HG03558 (cell line): ENCODE results near the gene MAB21L4.

Source experiments
- ATAC-seq: cut with Tn5 transposase; IDR thresholded peaks from one replicate; pipeline ENCODE4 v1.9.1; 2021; ENCODE audit warnings: moderate number of reproducible peaks; ENCODE audit not compliant: unreplicated experiment; ENCODE audit errors: extremely low read depth

MAB21L4 gene

GRCh38 chr2:240925568-240926515, 29.9 kb upstream of the MAB21L4 start:
- no peak for ATAC-seq

- ATAC-seq: no peak
These were observed 29.2 kb upstream of the MAB21L4 start for GRCh38 chr2:240925191-240925567.

- no peak for ATAC-seq
These were observed 27.1 kb upstream of the MAB21L4 start for GRCh38 chr2:240922982-240923537.

GRCh38 chr2:240922245-240922981, 26.5 kb upstream of the MAB21L4 start:
- ATAC-seq: no peak

GRCh38 chr2:240921995-240922244, 26.0 kb upstream of the MAB21L4 start:
- no peak for ATAC-seq

- no peak for ATAC-seq
These were observed 25.5 kb upstream of the MAB21L4 start for GRCh38 chr2:240921311-240921994.

GRCh38 chr2:240920783-240921231, 24.9 kb upstream of the MAB21L4 start:
- ATAC-seq: no peak

GRCh38 chr2:240919786-240920782, 24.1 kb upstream of the MAB21L4 start:
- no peak for ATAC-seq

GRCh38 chr2:240919161-240919781, 23.3 kb upstream of the MAB21L4 start:
- no peak for ATAC-seq

- no peak for ATAC-seq
These were observed 22.5 kb upstream of the MAB21L4 start for GRCh38 chr2:240918258-240919091.

GRCh38 chr2:240917684-240918257, 21.8 kb upstream of the MAB21L4 start:
- no peak for ATAC-seq

GRCh38 chr2:240917009-240917683, 21.2 kb upstream of the MAB21L4 start:
- no peak for ATAC-seq

- no peak for ATAC-seq
These were observed 20.6 kb upstream of the MAB21L4 start for GRCh38 chr2:240916571-240917008.

GRCh38 chr2:240915526-240916341, 19.8 kb upstream of the MAB21L4 start:
- no peak for ATAC-seq

GRCh38 chr2:240914645-240915525, 18.9 kb upstream of the MAB21L4 start:
- no peak for ATAC-seq
